ENCODE data around the gene PKP4.

DNA sequence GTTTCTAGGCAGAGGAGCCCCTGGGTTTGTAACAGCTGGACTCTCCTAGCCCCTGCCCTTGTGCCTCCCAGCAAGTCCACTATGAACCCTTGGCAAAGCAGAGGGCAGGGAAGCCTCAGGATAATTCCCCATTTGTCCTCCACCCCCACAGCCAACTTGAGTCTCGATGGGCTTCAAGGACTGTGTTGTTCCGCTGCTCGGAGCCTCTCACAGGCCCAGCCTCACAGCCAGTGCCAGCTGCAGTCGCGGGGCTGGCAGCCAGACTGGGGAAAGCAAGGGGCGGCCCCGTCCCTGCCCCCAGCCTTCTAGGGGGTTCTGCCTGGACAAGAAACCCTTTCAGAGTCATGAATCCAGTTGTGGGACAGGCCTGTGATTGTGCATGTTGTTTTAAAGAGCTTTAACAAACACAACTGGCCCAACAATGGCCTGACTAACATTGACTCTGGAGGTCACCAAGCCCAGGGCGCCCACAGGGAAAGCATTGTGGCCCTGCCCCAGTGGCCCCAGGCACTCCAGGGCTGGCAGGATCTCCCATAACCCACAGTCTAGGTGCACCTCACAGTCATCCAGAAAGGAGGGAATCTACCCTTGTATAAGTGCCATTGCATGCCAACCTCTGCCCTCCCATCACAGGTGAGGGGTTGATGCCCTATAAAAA is 266.6 kb downstream of the PKP4 start:
- TF ChIP-seq EZH2phosphoT487 (IDR thresholded peaks at IDR 0.05; ENCODE audit: insufficient read depth, low read depth) (no peak), EZH2 (IDR thresholded peaks at IDR 0.05; ENCODE audit: insufficient read depth, poor library complexity, severe bottlenecking) (no peak)

Measured in GM23248 (cell line).